MCF 10A (cell line): Measurements from ENCODE around the gene HS6ST3. TPM values are rescaled to one million over a fixed set of nuclear protein-coding genes. Genes with fewer than 3 reads are reported as not detected.

ENCODE experiments used
- BruUV-seq: library from RNA; stranded (reverse); fragments of 400-500 nt; replicated peaks from 2 replicates; lab custom pipeline; 2021; lab: Mats Ljungman, UMichigan
- CTCF ChIA-PET: fragments of 300-600 bp; sonication (Branson Sonifier 250); formaldehyde crosslinking; extraction: SDS; loops from one replicate; lab custom pipeline; 2021; ENCODE audit warnings: antibody characterized with exemption, inconsistent platforms; lab: Yijun Ruan, JAX
- POLR2A ChIA-PET: fragments of 300-600, 350-650 bp; sonication (Branson Sonifier 250); formaldehyde crosslinking; extraction: SDS; loops from one replicate; lab custom pipeline; 2020; ENCODE audit warnings: antibody characterized with exemption, inconsistent platforms; lab: Yijun Ruan, JAX
- DNase-seq: peaks from one replicate; pipeline ENCODE4 v3.0.0-alpha.2; 2018; ENCODE audit not compliant: unreplicated experiment
- H3K27ac Mint-ChIP-seq: one replicate; pipeline ENCODE4 v1.8.0; 2022; ENCODE audit warnings: mild to moderate bottlenecking, low read depth, mixed read lengths; ENCODE audit not compliant: unreplicated experiment
- H3K27me3 Mint-ChIP-seq: one replicate; pipeline ENCODE4 v1.8.0; 2022; ENCODE audit warnings: mixed read lengths; ENCODE audit not compliant: insufficient read depth, unreplicated experiment
- H3K36me3 Mint-ChIP-seq: one replicate; pipeline ENCODE4 v1.8.0; 2022; ENCODE audit warnings: mild to moderate bottlenecking, moderate library complexity, mixed read lengths; ENCODE audit not compliant: insufficient read depth, unreplicated experiment
- H3K4me1 Mint-ChIP-seq: one replicate; pipeline ENCODE4 v1.8.0; 2022; ENCODE audit warnings: mixed read lengths; ENCODE audit not compliant: insufficient read depth, unreplicated experiment
- H3K4me3 Mint-ChIP-seq: one replicate; pipeline ENCODE4 v1.8.0; 2022; ENCODE audit warnings: mild to moderate bottlenecking, moderate library complexity, mixed read lengths; ENCODE audit not compliant: unreplicated experiment
- H3K9me3 Mint-ChIP-seq: one replicate; pipeline ENCODE4 v1.8.0; 2022; ENCODE audit warnings: mixed read lengths; ENCODE audit not compliant: unreplicated experiment
- CTCF ChIP-seq: fragments of 200-600 bp; IDR thresholded peaks from one replicate; pipeline ENCODE4 v1.8.0; 2022; ENCODE audit warnings: antibody characterized with exemption, mild to moderate bottlenecking; ENCODE audit not compliant: unreplicated experiment
- intact Hi-C: fragments of 100-400 bp; cut with micrococcal nuclease; formaldehyde crosslinking; loops from 2 replicates; pipeline ENCODE4 v1.14.1; 2022
- total RNA-seq: library from RNA; stranded (reverse); gene quantifications from 2 replicates; pipeline ENCODE4 v1.2.3, GENCODE V29; 2022

HS6ST3 gene
- total RNA-seq, 1 experiment from 2014 or later, result 0.09 TPM

GRCh38 chr13:96684469-96684868, 594.6 kb downstream of the HS6ST3 start:
- no peaks in the 10 kb centered on the region for H3K4me1 Mint-ChIP-seq
- POLR2A ChIA-PET, result interaction anchor here (0.6 kb wide), 2 partner anchors 10 to 36 kb away, joined by 3 read pairs; no protein-coding TSS in a partner anchor
- CTCF ChIA-PET, result interaction anchor here (0.6 kb wide), 1 partner anchor 71 kb away, joined by 3 read pairs; no protein-coding TSS in a partner anchor
- H3K9me3 Mint-ChIP-seq, result no peaks in the 10 kb centered on the region
- intact Hi-C loops, result no loop called here
- no peak for DNase-seq
- no peak overlapping the region for H3K27ac Mint-ChIP-seq
- no TSS peak for BruUV-seq
- H3K4me3 Mint-ChIP-seq, result no peak overlapping the region
- no peaks in the 10 kb centered on the region for H3K27me3 Mint-ChIP-seq
- H3K36me3 Mint-ChIP-seq, result no peaks in the 10 kb centered on the region
- no peak for TF ChIP-seq CTCF

GRCh38 chr13:96684907-96685306, 595.0 kb downstream of the HS6ST3 start:
- H3K36me3 Mint-ChIP-seq, result no peaks in the 10 kb centered on the region
- no peak overlapping the region for H3K4me3 Mint-ChIP-seq
- DNase-seq, result no peak
- no peaks in the 10 kb centered on the region for H3K9me3 Mint-ChIP-seq
- no peak overlapping the region for H3K27ac Mint-ChIP-seq
- POLR2A ChIA-PET, result no interaction called here
- CTCF ChIA-PET, result interaction anchor here (0.5 kb wide), 1 partner anchor 146 kb away, joined by 3 read pairs; no protein-coding TSS in a partner anchor
- intact Hi-C loops, result no loop called here
- H3K4me1 Mint-ChIP-seq, result no peaks in the 10 kb centered on the region
- H3K27me3 Mint-ChIP-seq, result no peaks in the 10 kb centered on the region
- TF ChIP-seq CTCF, result no peak
- BruUV-seq, result no TSS peak

- intact Hi-C loops, result no loop called here
- ChIA-PET CTCF (no interaction called here), POLR2A (no interaction called here)
- H3K4me1 Mint-ChIP-seq, result no peaks in the 10 kb centered on the region
- no TSS peak for BruUV-seq
- no peak for DNase-seq
- no peaks in the 10 kb centered on the region for H3K9me3 Mint-ChIP-seq
- no peak overlapping the region for H3K4me3 Mint-ChIP-seq
- no peaks in the 10 kb centered on the region for H3K36me3 Mint-ChIP-seq
- H3K27me3 Mint-ChIP-seq, result no peaks in the 10 kb centered on the region
- H3K27ac Mint-ChIP-seq, result no peak overlapping the region
- TF ChIP-seq CTCF, result no peak
These were observed 596.4 kb downstream of the HS6ST3 start for GRCh38 chr13:96686286-96686685.

- POLR2A ChIA-PET, result no interaction called here
- intact Hi-C loops, result no loop called here
- Mint-ChIP-seq H3K4me3 (no peak overlapping the region), H3K36me3 (no peaks in the 10 kb centered on the region), H3K27me3 (no peaks in the 10 kb centered on the region), H3K4me1 (no peaks in the 10 kb centered on the region), H3K27ac (no peak overlapping the region), H3K9me3 (no peaks in the 10 kb centered on the region)
- BruUV-seq, result no TSS peak
- DNase-seq, result no peak
- no peak for TF ChIP-seq CTCF
- CTCF ChIA-PET, result interaction anchor here (0.6 kb wide), 1 partner anchor 19 kb away, joined by 3 read pairs; no protein-coding TSS in a partner anchor
These were observed 597.3 kb downstream of the HS6ST3 start for GRCh38 chr13:96687191-96687590.
